GM20431 (cell line): ENCODE measurements around the gene HDHD3.

ENCODE experiments used
- in situ Hi-C: fragments of 300-500 bp; cut with MseI, MboI; formaldehyde crosslinking; loops from one replicate; pipeline ENCODE4 v1.15.0; 2020; ENCODE audit warnings: low sequenced_read_pairs; ENCODE audit not compliant: unreplicated experiment

Gene HDHD3

DNA sequence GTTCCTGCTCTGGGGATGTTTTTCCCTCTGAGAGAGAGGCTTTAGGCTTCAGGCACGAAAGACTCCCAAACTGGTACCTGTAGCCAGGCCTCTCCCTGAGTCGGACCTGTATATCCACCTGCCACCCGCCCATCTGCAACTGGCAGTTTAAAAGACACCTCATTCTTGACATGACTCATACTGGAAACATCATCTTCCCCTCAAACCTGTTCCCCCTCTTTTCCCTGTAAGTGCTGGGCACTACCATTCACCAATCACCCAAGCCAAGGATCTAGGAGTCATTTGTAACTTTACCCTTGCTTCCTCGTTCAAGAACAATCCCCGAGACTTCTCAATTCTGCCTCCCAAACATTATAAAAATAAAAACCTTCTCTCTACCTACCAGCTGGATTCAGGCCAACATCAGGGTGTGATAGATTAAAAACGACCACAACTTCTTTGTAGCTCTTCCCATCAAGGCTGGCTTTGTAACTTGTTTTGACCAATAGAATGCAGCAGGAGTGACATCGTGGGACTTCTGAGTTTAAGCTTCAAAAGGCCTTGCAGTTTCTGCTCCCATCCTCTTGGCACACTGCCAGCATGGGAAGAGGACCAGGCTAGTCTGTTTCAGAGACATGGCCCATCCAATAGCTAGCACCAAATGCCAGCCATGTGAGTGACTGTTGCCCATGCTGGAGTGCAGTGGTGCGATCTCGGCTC is 34.9 kb downstream of the HDHD3 start:
- in situ Hi-C loops, result no loop called here

DNA sequence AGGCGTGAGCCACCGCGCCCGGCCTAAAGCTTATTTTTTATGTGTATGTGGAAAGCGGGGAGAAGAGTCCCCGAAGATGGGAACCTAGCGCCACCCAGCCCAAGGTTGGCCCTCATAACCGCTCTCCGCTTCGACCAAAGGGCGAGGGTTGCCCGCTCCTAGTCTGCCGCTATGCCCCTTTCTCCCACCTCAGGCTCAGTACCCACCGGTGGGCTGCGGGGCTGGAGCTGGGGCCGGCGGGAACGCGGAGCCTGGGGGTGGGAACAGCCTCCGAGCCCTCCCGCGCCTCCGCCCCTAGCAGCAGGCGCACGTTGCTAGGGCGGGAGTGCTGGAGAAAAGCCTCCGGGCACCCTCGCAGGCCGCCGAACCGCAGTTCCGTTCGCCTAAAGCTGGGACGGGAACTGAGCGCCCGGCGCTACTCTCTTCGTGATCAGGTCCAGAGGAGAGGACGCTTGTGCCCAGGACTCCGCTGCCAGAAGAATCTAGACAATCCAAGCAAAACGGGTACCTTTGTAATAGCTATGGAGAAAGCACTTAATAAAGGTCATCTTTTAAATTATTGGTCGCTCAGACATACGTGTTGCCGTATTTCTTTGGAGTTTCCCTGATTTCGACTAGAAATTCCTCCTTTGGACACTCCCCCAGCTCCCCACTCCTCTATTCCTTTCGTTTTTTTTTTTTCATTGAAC is 36.6 kb downstream of the HDHD3 start, which contains the start of gene WDR31:
Gene WDR31, minus strand, starts transcription at position 265 of the 689 bp plus-strand sequence. CDS start 8,253 bp downstream, outside the sequence.
- in situ Hi-C loops, result no loop called here

DNA sequence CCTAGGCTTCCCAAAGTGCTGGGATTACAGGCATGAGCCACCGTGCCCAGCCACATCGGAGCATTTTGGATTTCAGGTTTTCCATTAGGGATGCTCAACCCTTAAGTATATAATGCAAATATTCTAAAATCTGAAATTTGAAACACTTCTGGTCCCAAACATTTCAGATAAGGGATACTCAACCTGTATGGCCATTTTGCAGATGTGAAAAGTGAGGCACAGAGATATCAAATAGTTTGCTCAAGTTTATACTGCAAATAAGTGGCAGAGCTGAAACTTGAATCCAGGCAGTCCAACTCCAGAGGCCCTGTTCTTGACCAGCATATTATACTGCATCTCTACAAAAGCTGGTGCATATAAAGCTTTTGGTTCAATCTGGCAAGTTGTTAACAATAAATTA is 39.1 kb downstream of the HDHD3 start:
- in situ Hi-C loops, result no loop called here

DNA sequence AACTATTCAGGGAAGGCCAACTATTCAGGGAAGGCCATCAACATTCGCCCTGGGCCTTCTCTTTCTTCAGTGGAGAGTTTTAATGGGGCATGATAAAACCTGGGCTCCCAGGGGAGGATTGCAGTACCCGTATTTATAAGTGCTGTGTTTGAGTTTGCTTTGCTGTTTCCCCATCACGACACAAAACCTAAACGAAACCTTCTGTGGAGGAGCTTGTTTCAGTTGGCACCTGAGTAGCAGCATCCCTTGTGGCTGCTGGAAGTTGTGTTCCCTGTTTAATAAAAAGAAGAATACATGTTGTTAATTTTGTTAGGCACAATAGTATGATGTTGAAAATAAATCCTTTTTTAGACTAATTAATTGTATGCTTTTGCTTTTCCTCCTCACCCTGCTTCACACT is 45.0 kb downstream of the HDHD3 start:
- in situ Hi-C loops, result no loop called here

DNA sequence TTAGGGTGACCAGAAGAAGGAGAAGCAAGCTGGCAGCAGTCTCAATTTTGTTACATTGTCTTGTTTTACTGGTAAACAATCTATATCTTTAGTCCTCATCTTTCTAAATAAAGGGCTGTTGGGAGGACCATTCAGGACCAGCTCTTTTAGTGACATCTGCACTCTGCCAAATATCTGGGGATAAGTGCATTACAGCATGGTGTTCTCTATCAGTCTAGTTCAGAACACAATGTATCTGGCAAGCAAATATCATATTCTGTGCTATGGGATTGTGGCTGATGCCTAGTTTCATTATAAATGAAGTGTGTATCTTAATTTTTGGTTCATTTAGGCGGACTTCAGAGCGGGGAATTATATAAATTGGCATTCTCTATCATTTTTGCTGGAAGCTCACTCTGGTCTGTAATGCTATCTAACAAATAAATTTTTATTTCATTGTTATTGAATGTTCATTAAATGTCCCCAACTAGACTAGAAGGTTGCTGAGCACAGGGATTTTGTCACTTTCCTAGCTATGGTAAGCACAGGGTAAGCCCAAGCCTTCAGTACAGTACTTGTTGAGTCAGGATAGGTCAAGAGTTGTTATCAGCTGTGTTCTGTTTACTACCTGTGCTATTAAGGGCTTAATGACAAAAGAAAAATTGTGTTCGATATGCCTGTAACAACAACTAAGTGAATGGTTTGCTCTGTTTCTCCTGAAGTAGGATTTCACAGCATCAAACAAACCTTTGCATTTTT is 48.6 kb downstream of the HDHD3 start:
- in situ Hi-C loops, result no loop called here

DNA sequence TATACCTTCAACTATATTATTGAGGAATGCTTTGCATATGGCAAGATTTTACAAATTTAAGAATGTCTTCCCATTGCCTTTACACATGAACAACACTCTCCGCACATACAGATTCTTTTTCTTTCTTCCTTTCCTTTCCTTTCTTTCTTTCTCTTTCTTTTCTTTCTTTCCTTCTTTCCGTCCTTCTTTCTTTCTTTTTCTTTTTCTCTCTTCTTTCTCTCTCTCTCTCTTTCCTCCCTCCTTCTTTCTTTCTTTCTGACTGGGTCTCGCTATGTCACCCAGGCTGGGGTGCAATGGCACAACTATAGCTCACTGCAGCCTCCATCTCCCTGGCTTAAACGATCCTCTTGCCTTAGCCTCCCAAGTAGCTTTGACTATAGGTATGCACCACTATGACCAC is 50.6 kb downstream of the HDHD3 start:
- in situ Hi-C loops, result no loop called here
